B cell (primary cell): ENCODE data around the gene SERBP1.

Source experiments
- EZH2 ChIP-seq: IDR thresholded peaks from 2 replicates; pipeline ENCODE4 v1.6.1; 2012; ENCODE audit warnings: borderline replicate concordance, low read depth, mild to moderate bottlenecking, moderate library complexity, low read length; ENCODE audit not compliant: insufficient read depth, poor library complexity, severe bottlenecking
- TF ChIP-seq, protein P1 (sequence below): fragments of 200-600 bp; IDR thresholded peaks from one replicate; pipeline ENCODE4 v1.8.0; 2022; ENCODE audit warnings: antibody characterized with exemption, mild to moderate bottlenecking

DNA sequence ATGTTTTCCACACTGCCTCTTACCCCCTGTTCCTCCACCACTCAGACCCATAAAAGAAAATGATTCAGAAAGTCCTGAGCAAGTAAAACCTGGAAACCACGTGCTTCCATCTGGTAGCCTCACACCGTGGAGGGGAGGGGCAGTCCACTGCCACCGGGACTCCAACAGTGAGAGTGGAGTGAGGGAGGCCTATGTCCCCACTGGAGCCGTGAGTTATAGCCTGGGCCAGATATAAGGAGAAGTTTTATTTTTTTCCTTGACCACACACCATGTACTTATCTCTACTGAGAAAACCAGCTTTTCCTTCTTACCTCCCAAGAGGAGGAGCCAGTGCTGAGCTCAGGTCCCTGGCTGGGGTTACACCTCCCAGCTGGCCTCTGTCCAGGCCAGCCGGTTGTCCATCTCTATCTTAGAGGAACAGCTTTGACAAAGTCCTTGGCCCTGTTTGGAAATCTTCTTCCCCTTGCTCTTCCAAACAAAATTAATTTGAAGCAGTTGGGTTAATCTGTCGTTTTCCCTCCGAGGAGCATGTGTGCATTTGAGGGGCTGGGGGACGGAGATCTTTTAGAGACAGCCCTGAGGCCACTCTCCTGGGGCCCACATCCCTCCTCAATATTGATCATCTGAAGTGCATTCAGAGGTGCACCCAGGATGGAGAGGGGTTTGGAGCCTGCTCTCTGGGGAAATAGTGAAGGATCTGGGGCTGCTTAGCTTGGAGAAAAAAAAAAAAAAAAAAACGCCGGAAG lies 49.1 kb upstream of the SERBP1 start:
- TF ChIP-seq, protein P1, sequence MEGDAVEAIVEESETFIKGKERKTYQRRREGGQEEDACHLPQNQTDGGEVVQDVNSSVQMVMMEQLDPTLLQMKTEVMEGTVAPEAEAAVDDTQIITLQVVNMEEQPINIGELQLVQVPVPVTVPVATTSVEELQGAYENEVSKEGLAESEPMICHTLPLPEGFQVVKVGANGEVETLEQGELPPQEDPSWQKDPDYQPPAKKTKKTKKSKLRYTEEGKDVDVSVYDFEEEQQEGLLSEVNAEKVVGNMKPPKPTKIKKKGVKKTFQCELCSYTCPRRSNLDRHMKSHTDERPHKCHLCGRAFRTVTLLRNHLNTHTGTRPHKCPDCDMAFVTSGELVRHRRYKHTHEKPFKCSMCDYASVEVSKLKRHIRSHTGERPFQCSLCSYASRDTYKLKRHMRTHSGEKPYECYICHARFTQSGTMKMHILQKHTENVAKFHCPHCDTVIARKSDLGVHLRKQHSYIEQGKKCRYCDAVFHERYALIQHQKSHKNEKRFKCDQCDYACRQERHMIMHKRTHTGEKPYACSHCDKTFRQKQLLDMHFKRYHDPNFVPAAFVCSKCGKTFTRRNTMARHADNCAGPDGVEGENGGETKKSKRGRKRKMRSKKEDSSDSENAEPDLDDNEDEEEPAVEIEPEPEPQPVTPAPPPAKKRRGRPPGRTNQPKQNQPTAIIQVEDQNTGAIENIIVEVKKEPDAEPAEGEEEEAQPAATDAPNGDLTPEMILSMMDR, result no peak
- TF ChIP-seq EZH2, result no peak
